Activated T-cell treated with anti-CD3 and anti-CD28 coated beads, Interleukin-2, amount 50 U/mL, for 72 hours (primary cell): ENCODE data around the gene SUGCT. TPM values are rescaled to one million over a fixed set of nuclear protein-coding genes. Genes with fewer than 3 reads are reported as not detected.

Source experiments
- ATAC-seq, 2 donors: fragments of 150-1000 bp; cut with Tn5 transposase; replicated peaks in 1 of 2; 2 replicates each; pipeline ENCODE4 v1.10.0; 2021; ENCODE audit warnings: moderate library complexity in 2 of 2, mild to moderate bottlenecking in 1 of 2
- DNase-seq, 2 donors: peaks; one replicate each; pipeline ENCODE4 v3.0.0; 2021 to 2022; ENCODE audit warnings: mixed read lengths in 1 of 2
- H3K27ac Mint-ChIP-seq: one replicate; pipeline ENCODE4 v1.8.0; 2022; ENCODE audit warnings: mild to moderate bottlenecking, moderate library complexity, mixed read lengths
- H3K27me3 Mint-ChIP-seq: one replicate; pipeline ENCODE4 v1.8.0; 2022; ENCODE audit warnings: low read depth, mixed read lengths
- H3K36me3 Mint-ChIP-seq, 2 donors: one replicate each; pipeline ENCODE4 v1.8.0; 2022; ENCODE audit warnings: mixed read lengths in 2 of 2, mild to moderate bottlenecking in 1 of 2; ENCODE audit not compliant: insufficient read depth in 2 of 2
- H3K4me1 Mint-ChIP-seq: one replicate; pipeline ENCODE4 v1.8.0; 2022; ENCODE audit warnings: low read depth, mixed read lengths
- H3K4me3 Mint-ChIP-seq, 2 donors: one replicate each; pipeline ENCODE4 v1.8.0; 2022; ENCODE audit warnings: mild to moderate bottlenecking in 2 of 2, mixed read lengths in 2 of 2, moderate library complexity in 2 of 2
- H3K9me3 Mint-ChIP-seq, 2 donors: one replicate each; pipeline ENCODE4 v1.8.0; 2022; ENCODE audit warnings: mixed read lengths in 2 of 2
- total RNA-seq, 2 donors: library from RNA; stranded (reverse); gene quantifications; one replicate each; pipeline ENCODE4 v1.2.3, GENCODE V29; 2022

The SUGCT gene
- total RNA-seq, 2 donors from 2014 or later = 1.5 to 1.6 TPM

GRCh38 chr7:40836218-40836617, 701.4 kb downstream of the SUGCT start:
- H3K36me3 Mint-ChIP-seq = peaks cover 0 to 2% of the 10 kb centered on the region in 2 donors
- no peaks in the 10 kb centered on the region for H3K9me3 Mint-ChIP-seq
- H3K27ac Mint-ChIP-seq = no peak overlapping the region
- ATAC-seq = no peak
- H3K27me3 Mint-ChIP-seq = no peaks in the 10 kb centered on the region
- H3K4me1 Mint-ChIP-seq = no peaks in the 10 kb centered on the region
- no peak for DNase-seq
- no peak overlapping the region for H3K4me3 Mint-ChIP-seq

GRCh38 chr7:40839881-40840280, 705.1 kb downstream of the SUGCT start:
- Mint-ChIP-seq H3K27me3 (no peaks in the 10 kb centered on the region), H3K27ac (no peak overlapping the region), H3K4me3 (no peak overlapping the region), H3K4me1 (no peaks in the 10 kb centered on the region), H3K9me3 (no peaks in the 10 kb centered on the region), H3K36me3 (peaks cover 2% of the 10 kb centered on the region in 2 donors)
- ATAC-seq = no peak
- DNase-seq = no peak

- Mint-ChIP-seq H3K9me3 (no peaks in the 10 kb centered on the region), H3K4me1 (no peaks in the 10 kb centered on the region), H3K4me3 (no peak overlapping the region), H3K27me3 (no peaks in the 10 kb centered on the region), H3K27ac (no peak overlapping the region), H3K36me3 (peaks cover 2% of the 10 kb centered on the region in 2 donors)
- ATAC-seq = no peak
- DNase-seq = no peak
These were observed 706.2 kb downstream of the SUGCT start for GRCh38 chr7:40840990-40841389.

GRCh38 chr7:40842641-40843040, 707.8 kb downstream of the SUGCT start:
- H3K4me1 Mint-ChIP-seq = no peaks in the 10 kb centered on the region
- H3K4me3 Mint-ChIP-seq = no peak overlapping the region
- H3K27ac Mint-ChIP-seq = no peak overlapping the region
- no peaks in the 10 kb centered on the region for H3K27me3 Mint-ChIP-seq
- H3K36me3 Mint-ChIP-seq = peaks cover 2% of the 10 kb centered on the region in 2 donors
- no peak for ATAC-seq
- no peaks in the 10 kb centered on the region for H3K9me3 Mint-ChIP-seq
- no peak for DNase-seq

GRCh38 chr7:40843338-40843985, 708.7 kb downstream of the SUGCT start:
- DNase-seq (no peak), ATAC-seq (no peak)
- Mint-ChIP-seq H3K27me3 (no peaks in the 10 kb centered on the region), H3K9me3 (no peaks in the 10 kb centered on the region), H3K36me3 (peaks cover 2% of the 10 kb centered on the region in 2 donors), H3K4me1 (no peaks in the 10 kb centered on the region), H3K4me3 (no peak overlapping the region), H3K27ac (no peak overlapping the region)

- no peak overlapping the region for H3K4me3 Mint-ChIP-seq
- peaks cover 0 to 2% of the 10 kb centered on the region in 2 donors for H3K36me3 Mint-ChIP-seq
- DNase-seq = no peak
- no peak for ATAC-seq
- no peaks in the 10 kb centered on the region for H3K27me3 Mint-ChIP-seq
- H3K27ac Mint-ChIP-seq = no peak overlapping the region
- H3K9me3 Mint-ChIP-seq = no peaks in the 10 kb centered on the region
- H3K4me1 Mint-ChIP-seq = no peaks in the 10 kb centered on the region
These were observed 711.1 kb downstream of the SUGCT start for GRCh38 chr7:40845943-40846342.

- ATAC-seq (no peak), DNase-seq (no peak)
- no peaks in the 10 kb centered on the region for H3K27me3 Mint-ChIP-seq
- H3K27ac Mint-ChIP-seq = no peak overlapping the region
- peaks cover 0 to under 1% of the 10 kb centered on the region in 2 donors for H3K36me3 Mint-ChIP-seq
- no peaks in the 10 kb centered on the region for H3K4me1 Mint-ChIP-seq
- H3K4me3 Mint-ChIP-seq = no peak overlapping the region
- peaks cover 3 to 4% of the 10 kb centered on the region in 2 donors for H3K9me3 Mint-ChIP-seq
These were observed 713.1 kb downstream of the SUGCT start for GRCh38 chr7:40847921-40848320.

GRCh38 chr7:40848541-40849221, 713.9 kb downstream of the SUGCT start:
- Mint-ChIP-seq H3K27me3 (no peaks in the 10 kb centered on the region), H3K4me1 (no peaks in the 10 kb centered on the region), H3K9me3 (peaks cover 3 to 4% of the 10 kb centered on the region in 2 donors), H3K36me3 (no peaks in the 10 kb centered on the region), H3K27ac (no peak overlapping the region), H3K4me3 (no peak overlapping the region)
- no peak for DNase-seq
- no peak for ATAC-seq

GRCh38 chr7:40850017-40850416, 715.2 kb downstream of the SUGCT start:
- Mint-ChIP-seq H3K36me3 (no peaks in the 10 kb centered on the region), H3K9me3 (peaks cover 3 to 4% of the 10 kb centered on the region in 2 donors), H3K4me3 (no peak overlapping the region), H3K27me3 (no peaks in the 10 kb centered on the region), H3K27ac (no peak overlapping the region), H3K4me1 (no peaks in the 10 kb centered on the region)
- DNase-seq (no peak), ATAC-seq (no peak)

- ATAC-seq = no peak
- no peak for DNase-seq
- Mint-ChIP-seq H3K36me3 (no peaks in the 10 kb centered on the region), H3K27me3 (no peaks in the 10 kb centered on the region), H3K4me3 (no peak overlapping the region), H3K9me3 (peaks cover 3 to 5% of the 10 kb centered on the region in 2 donors), H3K27ac (no peak overlapping the region), H3K4me1 (no peaks in the 10 kb centered on the region)
These were observed 716.2 kb downstream of the SUGCT start for GRCh38 chr7:40851001-40851400.

GRCh38 chr7:40859076-40859475, 724.3 kb downstream of the SUGCT start:
- Mint-ChIP-seq H3K4me1 (no peaks in the 10 kb centered on the region), H3K4me3 (no peak overlapping the region), H3K27me3 (no peaks in the 10 kb centered on the region), H3K36me3 (no peaks in the 10 kb centered on the region), H3K9me3 (peaks cover 2 to 8% of the 10 kb centered on the region in 2 donors), H3K27ac (no peak overlapping the region)
- DNase-seq (no peak), ATAC-seq (no peak)

GRCh38 chr7:40859965-40860543, 725.2 kb downstream of the SUGCT start:
- H3K27me3 Mint-ChIP-seq = no peaks in the 10 kb centered on the region
- H3K4me1 Mint-ChIP-seq = no peaks in the 10 kb centered on the region
- H3K36me3 Mint-ChIP-seq = no peaks in the 10 kb centered on the region
- H3K27ac Mint-ChIP-seq = no peak overlapping the region
- ATAC-seq (no peak), DNase-seq (no peak)
- H3K9me3 Mint-ChIP-seq = peaks cover 2 to 8% of the 10 kb centered on the region in 2 donors
- H3K4me3 Mint-ChIP-seq = no peak overlapping the region

- ATAC-seq (no peak), DNase-seq (no peak)
- Mint-ChIP-seq H3K4me1 (no peaks in the 10 kb centered on the region), H3K9me3 (peaks cover 4 to 5% of the 10 kb centered on the region in 2 donors), H3K27ac (no peak overlapping the region), H3K4me3 (no peak overlapping the region), H3K36me3 (no peaks in the 10 kb centered on the region), H3K27me3 (no peaks in the 10 kb centered on the region)
These were observed 730.8 kb downstream of the SUGCT start for GRCh38 chr7:40865441-40866233.
